Small intestine (tissue), 7 donors: ENCODE data around the gene POU2AF1. TPM values are rescaled to one million over a fixed set of nuclear protein-coding genes. Genes with fewer than 3 reads are reported as not detected.

Experiments used
- DNase-seq, 2 donors: peaks; one replicate each; pipeline versions ENCODE4 v3.0.0 to v3.0.0-alpha.2; 2013
- FAIRE-seq: peaks from 2 replicates; lab custom pipeline; 2012; peaks lifted over from hg19 to GRCh38; lab: Jason Lieb, UNC
- H3K27ac ChIP-seq, 3 donors: one replicate each; pipeline ENCODE4 v1.5.1; 2013; ENCODE audit warnings: low read length in 2 of 3, mild to moderate bottlenecking in 2 of 3, control low read depth in 1 of 3, inconsistent platforms in 1 of 3, low read depth in 1 of 3, moderate library complexity in 1 of 3
- H3K27me3 ChIP-seq, 3 donors: one replicate each; pipeline ENCODE4 v1.6.1; 2013; ENCODE audit warnings: low read length in 3 of 3, inconsistent platforms in 1 of 3; ENCODE audit not compliant: control insufficient read depth in 3 of 3, insufficient read depth in 3 of 3
- H3K36me3 ChIP-seq, 3 donors: one replicate each; pipeline ENCODE4 v1.6.1; 2013; ENCODE audit warnings: low read length in 3 of 3, inconsistent platforms in 1 of 3, low read depth in 1 of 3, mild to moderate bottlenecking in 1 of 3, moderate library complexity in 1 of 3; ENCODE audit not compliant: control insufficient read depth in 3 of 3, insufficient read depth in 2 of 3
- H3K4me1 ChIP-seq, 3 donors: one replicate each; pipeline ENCODE4 v1.6.1; 2013; ENCODE audit warnings: low read length in 2 of 3, inconsistent platforms in 1 of 3, low read depth in 1 of 3, mild to moderate bottlenecking in 1 of 3, moderate library complexity in 1 of 3; ENCODE audit not compliant: control insufficient read depth in 3 of 3, insufficient read depth in 2 of 3
- H3K4me3 ChIP-seq, 3 donors: one replicate each; pipeline ENCODE4 v1.5.1; 2013; ENCODE audit warnings: low read length in 3 of 3, control low read depth in 1 of 3, inconsistent platforms in 1 of 3, low read depth in 1 of 3, mild to moderate bottlenecking in 1 of 3, moderate library complexity in 1 of 3
- H3K9me3 ChIP-seq, 2 donors: one replicate each; pipeline ENCODE4 v1.6.1; 2013; ENCODE audit warnings: low read depth in 1 of 2, low read length in 1 of 2; ENCODE audit not compliant: control insufficient read depth in 2 of 2, insufficient read depth in 1 of 2
- WGBS, 3 donors: extraction: QIAGEN DNeasy Blood & Tissue Kit; methylation state at CpG; one replicate each; pipeline ENCODE4 v1.1.7; 2013; 5-methylcytosine and 5-hydroxymethylcytosine counted together
- polyA plus RNA-seq, 4 donors: library from polyadenylated mRNA; stranded (reverse) in 3 of 4; unstranded in 1 of 4; fragments of 200-250 nt in 3 of 4; fragments of 120-200 nt in 1 of 4; gene quantifications; one replicate each; pipeline versions ENCODE4 v1.2.1 to v1.2.3, GENCODE V29; 2013
- donor health status: healthy with polysubstance abuse.
- donor health status: control.
- donor health status: control.
- donor health status: Bipolar disorder and iron deficiency.
- donor health status: healthy.

POU2AF1 gene
- polyA plus RNA-seq, 4 donors = 1.0 to 9.2 (median 3.4) TPM

DNA sequence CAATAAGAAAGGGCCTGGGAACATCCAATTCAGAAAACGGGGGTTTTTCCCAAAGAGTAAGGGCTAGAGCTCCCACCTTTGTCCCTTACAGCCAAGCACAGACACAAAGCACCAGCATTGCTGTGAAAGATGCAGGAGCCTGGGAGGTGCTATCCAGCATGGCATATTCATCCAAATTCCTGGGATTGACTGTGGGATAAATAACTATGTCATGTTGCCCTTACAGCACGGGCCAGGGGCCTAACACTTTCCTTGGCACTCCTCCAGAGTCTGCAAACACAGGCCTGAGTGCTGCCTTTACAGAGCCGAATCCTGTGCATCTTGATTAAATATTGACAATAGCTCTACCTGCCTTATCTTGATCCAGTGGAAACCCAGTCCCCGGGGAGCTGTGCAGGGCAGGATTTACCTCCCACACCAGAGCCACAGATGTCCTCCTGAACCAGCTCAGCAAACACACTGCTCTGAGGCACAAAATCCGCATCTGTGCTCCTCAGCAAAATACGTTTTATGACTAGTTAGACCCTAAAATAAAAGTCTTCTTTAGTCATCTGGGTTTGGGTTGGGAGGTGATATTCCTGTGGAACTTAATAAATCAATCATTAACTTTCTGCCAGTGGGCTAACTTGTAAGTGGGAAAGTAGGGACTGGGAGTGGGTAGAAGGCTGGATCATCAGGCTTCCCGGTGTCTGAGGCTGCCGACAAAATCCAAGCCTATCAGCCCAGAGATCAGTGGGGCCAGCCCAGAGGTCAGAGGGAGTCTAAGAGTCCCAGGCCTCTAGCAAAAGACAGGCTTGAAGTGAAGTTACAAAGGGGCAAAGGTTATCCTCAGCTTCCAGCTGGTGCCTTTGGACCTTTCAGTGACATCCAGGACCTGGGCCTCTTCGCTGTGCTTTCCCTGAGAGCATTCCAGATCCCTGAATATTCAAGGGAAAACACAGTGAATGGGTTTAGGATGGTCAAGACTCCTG lies 44.3 kb downstream of the POU2AF1 start:
- Histone ChIP-seq H3K4me1 (peaks cover 7 to 50% (median 12%) of the 10 kb centered on the region in 3 donors), H3K36me3 (no peaks in the 10 kb centered on the region), H3K4me3 (no peak overlapping the region), H3K27ac (peak overlapping the region in 1 of 3 donors; percentile 31), H3K9me3 (no peaks in the 10 kb centered on the region), H3K27me3 (no peaks in the 10 kb centered on the region)
- FAIRE-seq (no peak), DNase-seq (peak; percentile 64 to 65)
- 17 to 57% (median 31%) methylated on average over 9 of the region's 9 CpGs for WGBS, 3 donors

GRCh38 chr11:111331711-111332479 lies 47.2 kb downstream of the POU2AF1 start:
- no peak overlapping the region for H3K4me3 ChIP-seq
- 72 to 80% (median 79%) methylated on average over 4 of the region's 4 CpGs for WGBS, 3 donors
- H3K4me1 ChIP-seq = peaks cover 7 to 39% (median 11%) of the 10 kb centered on the region in 3 donors
- H3K27ac ChIP-seq = no peak overlapping the region
- H3K27me3 ChIP-seq = no peaks in the 10 kb centered on the region
- no peaks in the 10 kb centered on the region for H3K9me3 ChIP-seq
- H3K36me3 ChIP-seq = no peaks in the 10 kb centered on the region
- DNase-seq (no peak), FAIRE-seq (no peak)

GRCh38 chr11:111330234-111330893 lies 48.7 kb downstream of the POU2AF1 start:
- FAIRE-seq (no peak), DNase-seq (peak; percentile 27 to 60)
- Histone ChIP-seq H3K9me3 (no peaks in the 10 kb centered on the region), H3K36me3 (no peaks in the 10 kb centered on the region), H3K4me3 (no peak overlapping the region), H3K27ac (no peak overlapping the region), H3K4me1 (peaks cover under 1 to 23% (median 9%) of the 10 kb centered on the region in 3 donors), H3K27me3 (no peaks in the 10 kb centered on the region)
- 64 to 81% (median 67%) methylated on average over 2 of the region's 2 CpGs for WGBS, 3 donors

DNA sequence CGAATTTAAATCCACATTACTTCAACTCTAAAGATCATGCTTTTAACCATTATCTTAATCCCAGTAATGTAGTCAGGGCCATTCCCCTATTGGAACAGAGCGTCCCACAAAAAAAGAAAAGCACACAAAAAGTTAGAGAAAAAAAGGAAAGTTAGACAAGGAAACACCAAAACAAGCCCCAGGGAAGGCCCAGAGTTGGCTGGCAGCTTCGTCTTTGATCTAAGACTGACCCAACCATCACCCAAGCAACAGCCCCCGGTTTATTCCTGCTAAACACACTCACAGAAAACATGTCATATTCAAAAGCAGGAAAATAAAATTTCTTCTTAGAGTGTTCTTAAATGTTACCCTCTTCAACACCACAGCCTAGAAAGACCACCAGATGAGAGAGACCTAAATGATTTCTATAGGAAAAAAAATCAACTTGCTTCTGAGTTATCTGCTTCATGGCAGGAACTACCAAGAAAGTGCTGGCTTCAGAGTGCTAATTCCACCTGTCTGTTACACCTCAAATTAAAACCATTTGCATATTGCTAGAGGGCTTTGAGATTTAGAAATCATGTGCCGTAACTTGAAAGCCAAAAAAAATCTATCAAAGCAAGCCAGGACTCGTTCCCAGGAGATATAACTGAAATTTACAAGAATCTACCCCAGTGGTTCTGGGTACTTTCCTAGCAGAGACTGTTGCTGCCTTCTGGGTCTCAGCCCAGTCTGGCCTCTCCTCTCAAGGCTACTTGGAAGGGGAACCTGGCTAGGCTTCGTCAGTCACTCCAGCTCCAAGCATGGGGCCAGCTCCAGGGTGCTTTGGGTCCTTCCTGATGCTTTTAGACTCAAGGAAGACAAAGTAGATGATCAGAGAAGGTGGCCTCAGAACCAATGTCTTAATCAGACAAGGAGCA lies 49.5 kb downstream of the POU2AF1 start:
- WGBS, 3 donors = 84 to 93% (median 85%) methylated on average over 7 of the region's 7 CpGs
- no peaks in the 10 kb centered on the region for H3K36me3 ChIP-seq
- H3K9me3 ChIP-seq = no peaks in the 10 kb centered on the region
- no peak overlapping the region for H3K27ac ChIP-seq
- peaks cover 0 to 15% (median 8%) of the 10 kb centered on the region in 3 donors for H3K4me1 ChIP-seq
- H3K4me3 ChIP-seq = no peak overlapping the region
- H3K27me3 ChIP-seq = no peaks in the 10 kb centered on the region
- DNase-seq = no peak
- FAIRE-seq = no peak

GRCh38 chr11:111327908-111328624 lies 51.0 kb downstream of the POU2AF1 start:
- 38 to 66% (median 48%) methylated on average over 8 of the region's 8 CpGs for WGBS, 3 donors
- Histone ChIP-seq H3K36me3 (no peaks in the 10 kb centered on the region), H3K27me3 (no peaks in the 10 kb centered on the region), H3K4me1 (peaks cover 0 to 5% (median 3%) of the 10 kb centered on the region in 3 donors), H3K4me3 (no peak overlapping the region), H3K9me3 (no peaks in the 10 kb centered on the region), H3K27ac (no peak overlapping the region)
- peak in 1 of 2 donors; percentile 67 for DNase-seq
- no peak for FAIRE-seq

DNA sequence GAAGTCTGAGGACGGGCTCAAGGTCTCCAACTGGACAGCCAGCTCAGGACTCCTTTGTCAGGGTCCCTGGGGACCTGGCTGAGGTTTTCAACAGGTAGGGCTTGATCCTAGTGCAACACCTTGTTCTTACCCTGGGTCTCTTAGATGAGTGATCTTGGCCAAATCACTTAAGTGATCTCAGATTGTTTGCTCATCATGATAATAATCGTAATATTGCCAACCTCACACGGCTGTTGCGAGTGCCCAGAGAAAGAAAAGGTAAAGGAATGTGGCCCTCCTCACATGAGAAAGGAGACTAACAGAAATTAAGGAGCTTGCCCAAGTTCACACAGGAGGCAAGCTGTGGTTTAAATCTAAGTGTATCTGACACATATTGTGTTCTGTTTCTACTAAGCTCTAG lies 52.3 kb downstream of the POU2AF1 start:
- peaks cover 0 to 5% (median 3%) of the 10 kb centered on the region in 3 donors for H3K4me1 ChIP-seq
- no peaks in the 10 kb centered on the region for H3K9me3 ChIP-seq
- 67 to 91% (median 79%) methylated on average over 4 of the region's 4 CpGs for WGBS, 3 donors
- no peak overlapping the region for H3K4me3 ChIP-seq
- H3K27me3 ChIP-seq = no peaks in the 10 kb centered on the region
- no peaks in the 10 kb centered on the region for H3K36me3 ChIP-seq
- no peak for FAIRE-seq
- DNase-seq = no peak
- H3K27ac ChIP-seq = no peak overlapping the region

DNA sequence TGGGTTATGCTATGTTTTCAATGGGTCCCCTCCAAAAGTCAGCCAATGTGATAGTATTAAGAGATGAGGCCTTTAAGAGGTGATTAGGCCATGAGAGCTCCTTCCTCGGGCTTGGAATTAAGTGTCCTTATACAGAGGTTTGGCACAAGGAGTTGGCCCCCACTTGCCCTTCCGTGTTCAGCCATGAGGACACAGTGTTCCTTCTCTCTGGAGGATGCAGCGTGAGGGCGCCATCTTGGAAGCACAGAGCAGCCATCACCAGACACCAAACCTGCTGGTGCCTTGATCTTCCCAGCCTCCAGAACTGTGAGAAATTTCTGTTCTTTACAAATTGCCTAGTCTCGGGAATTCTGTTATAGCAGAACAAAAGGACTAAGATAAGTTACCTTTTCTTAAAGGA lies 53.8 kb downstream of the POU2AF1 start:
- DNase-seq = no peak
- no peak for FAIRE-seq
- no peaks in the 10 kb centered on the region for H3K27me3 ChIP-seq
- WGBS, 3 donors = 91 to 94% (median 94%) methylated on average over 5 of the region's 5 CpGs
- no peaks in the 10 kb centered on the region for H3K36me3 ChIP-seq
- H3K4me3 ChIP-seq = no peak overlapping the region
- no peak overlapping the region for H3K27ac ChIP-seq
- no peaks in the 10 kb centered on the region for H3K9me3 ChIP-seq
- H3K4me1 ChIP-seq = peaks cover 3 to 15% (median 5%) of the 10 kb centered on the region in 3 donors
